ENCODE data around the gene LCE3C. TPM values are rescaled to one million over a fixed set of nuclear protein-coding genes. Genes with fewer than 3 reads are reported as not detected.
"Not testable (repeated sequence)": the region's sequence is repeated elsewhere in the genome, so short reads cannot be mapped to it uniquely, and the experiment has no call there.

Gene LCE3C, protein sequence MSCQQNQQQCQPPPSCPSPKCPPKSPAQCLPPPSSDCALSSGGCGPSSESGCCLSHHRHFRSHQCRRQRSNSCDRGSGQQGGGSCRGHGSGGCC
- total RNA-seq (2014; rRNA removed; shearing (Covaris generic)): not detected in 2 replicates

DNA sequence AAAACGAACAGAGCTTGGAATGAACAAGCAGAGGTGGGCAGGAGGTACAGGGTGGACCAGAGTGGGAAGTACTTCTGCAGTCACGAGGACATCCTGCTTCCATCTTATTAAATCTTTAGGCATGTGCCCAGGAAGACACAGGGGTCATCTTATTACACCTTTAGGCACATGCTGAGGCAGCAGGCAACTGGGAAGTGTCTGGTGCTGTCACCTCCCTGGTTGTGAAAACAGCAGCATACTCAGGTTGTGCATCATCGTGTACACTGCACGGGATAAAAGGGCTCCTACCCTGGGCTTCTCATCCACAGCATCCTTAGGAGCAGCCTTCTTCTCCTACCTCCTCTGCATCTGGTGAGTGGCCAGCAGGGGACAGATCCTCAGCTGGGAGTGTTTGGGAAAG, at the start of gene LCE3C:
TSS of gene LCE3C (plus strand) at position 301 of the 400 bp plus-strand sequence. CDS start 498 bp downstream, outside the sequence.
- Histone ChIP-seq H3K27ac (no peak within 1 kb of the TSS), H3K27me3 (replicated peaks) (no peaks in the 10 kb centered on the region), H3K9me3 (replicated peaks) (no peaks in the 10 kb centered on the region), H3K4me1 (replicated peaks) (no peaks in the 10 kb centered on the region), H3K4me3 (no peak within 1 kb of the TSS), H3K36me3 (no peaks in the 10 kb centered on the region)
- no peak for DNase-seq (ENCODE audit: low read depth in 1 of 2, low spot score in 2 of 2)

DNA sequence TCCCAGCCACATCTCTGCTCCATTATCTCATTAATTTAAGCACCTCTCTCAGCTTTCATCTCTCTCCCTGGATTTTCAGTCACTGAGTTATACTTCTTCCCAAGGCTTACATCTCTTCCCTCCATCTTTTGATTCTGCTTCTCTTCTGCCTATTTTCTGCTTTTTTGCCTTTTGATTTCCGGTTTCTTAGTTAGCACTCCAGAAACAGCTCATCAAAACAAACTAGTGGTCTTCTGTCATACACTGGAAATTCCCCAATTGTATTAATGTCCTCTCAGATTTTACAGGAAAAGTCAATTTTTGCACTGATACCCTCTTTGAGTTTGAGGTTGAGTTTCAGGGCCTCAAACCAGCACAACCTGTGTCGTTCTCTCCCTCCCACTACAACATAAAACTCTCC, 34.9 kb upstream of the LCE3C start:
- DNase-seq (ENCODE audit: low read depth in 1 of 2, low spot score in 2 of 2): no peak
- Histone ChIP-seq H3K36me3 (no peaks in the 10 kb centered on the region), H3K9me3 (replicated peaks) (no peaks in the 10 kb centered on the region), H3K27ac (no peak overlapping the region), H3K27me3 (replicated peaks) (no peaks in the 10 kb centered on the region), H3K4me1 (replicated peaks) (no peaks in the 10 kb centered on the region), H3K4me3 (no peak overlapping the region)

DNA sequence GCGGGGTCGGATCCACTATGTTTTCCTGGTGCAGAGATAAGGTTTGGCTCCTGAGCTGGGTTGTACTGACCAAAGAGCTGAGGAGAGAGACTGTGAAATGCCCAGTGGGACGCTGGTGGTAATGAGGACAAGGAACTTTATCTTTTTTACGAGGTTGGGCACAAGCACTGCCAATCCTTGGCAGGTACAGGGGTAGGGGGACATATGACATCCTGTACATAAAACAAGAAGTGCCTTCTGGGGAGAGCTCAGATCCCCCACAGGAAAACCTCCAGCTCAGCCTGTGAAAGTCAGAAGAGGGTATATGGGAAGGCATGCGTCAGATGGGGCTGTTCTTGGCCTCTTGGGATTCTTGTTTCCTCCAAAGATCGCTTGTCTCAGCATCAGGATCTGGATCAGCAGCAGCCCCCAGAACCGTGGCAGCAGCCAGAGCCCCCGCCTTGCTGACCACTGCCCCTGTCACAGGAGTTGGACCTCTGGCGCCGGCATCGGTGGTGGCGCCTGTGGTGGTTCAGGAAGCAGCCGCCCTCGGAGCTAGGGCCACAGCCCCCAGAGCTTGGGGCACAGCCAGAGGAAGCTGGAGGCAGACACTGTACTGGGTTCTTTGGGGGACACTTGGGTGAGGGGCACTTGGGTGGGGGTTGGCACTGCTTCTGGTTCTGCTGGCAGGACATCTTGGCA, 34.4 kb upstream of the LCE3C start:
- H3K27ac ChIP-seq: no peak overlapping the region
- no peak overlapping the region for H3K4me3 ChIP-seq
- no peaks in the 10 kb centered on the region for H3K4me1 ChIP-seq (replicated peaks)
- no peak for DNase-seq (ENCODE audit: low read depth in 1 of 2, low spot score in 2 of 2)
- no peaks in the 10 kb centered on the region for H3K9me3 ChIP-seq (replicated peaks)
- no peaks in the 10 kb centered on the region for H3K36me3 ChIP-seq
- H3K27me3 ChIP-seq (replicated peaks): no peaks in the 10 kb centered on the region

DNA sequence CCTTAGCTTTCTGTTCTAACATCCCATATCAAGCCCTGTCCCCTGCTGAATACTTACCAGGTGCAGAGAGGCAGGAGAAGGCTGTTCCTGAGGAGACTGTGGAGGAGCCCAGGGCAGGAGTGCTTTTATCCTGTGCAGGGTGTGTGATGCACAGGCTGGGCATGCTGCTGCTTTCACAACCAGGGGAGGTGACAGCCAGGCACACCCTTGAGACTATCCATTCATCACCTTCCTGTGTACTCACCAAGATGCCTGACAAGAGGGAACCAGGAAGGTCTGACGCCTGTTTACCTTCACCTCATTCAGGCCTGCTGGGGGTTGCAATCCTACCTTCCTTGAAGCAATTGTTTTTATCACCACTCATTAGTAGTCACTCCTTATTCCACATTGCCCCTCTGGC, 33.4 kb upstream of the LCE3C start, which contains the start of gene LCE3E:
TSS of gene LCE3E (minus strand) at position 100 of the 400 bp plus-strand sequence. CDS start 572 bp downstream, outside the sequence.
- no peak for DNase-seq (ENCODE audit: low read depth in 1 of 2, low spot score in 2 of 2)
- H3K36me3 ChIP-seq: no peaks in the 10 kb centered on the region
- H3K4me3 ChIP-seq: no peak within 1 kb of the TSS
- no peaks in the 10 kb centered on the region for H3K9me3 ChIP-seq (replicated peaks)
- no peaks in the 10 kb centered on the region for H3K4me1 ChIP-seq (replicated peaks)
- no peak within 1 kb of the TSS for H3K27ac ChIP-seq
- H3K27me3 ChIP-seq (replicated peaks): no peaks in the 10 kb centered on the region

DNA sequence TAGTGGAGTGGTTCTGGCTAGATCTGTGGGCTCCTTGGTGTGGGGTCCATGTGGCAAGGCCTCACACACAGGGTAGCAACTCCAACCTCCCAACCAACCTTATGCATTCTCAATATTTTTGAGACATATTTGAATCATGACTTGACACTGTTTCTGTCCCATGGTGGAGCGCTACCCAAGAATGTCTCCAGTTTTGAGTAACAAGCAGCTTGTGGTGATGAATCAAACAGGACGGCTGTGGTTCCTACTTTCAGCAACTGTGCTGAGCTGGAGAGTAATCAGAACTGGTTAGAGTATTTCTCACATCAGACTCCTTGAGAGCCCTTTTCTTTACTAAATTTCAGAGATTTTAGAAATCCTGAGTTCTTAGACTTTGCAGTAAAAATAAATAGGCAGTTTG, 22.9 kb upstream of the LCE3C start:
- no peak for DNase-seq (ENCODE audit: low read depth in 1 of 2, low spot score in 2 of 2)
- Histone ChIP-seq H3K27ac (no peak overlapping the region), H3K4me3 (no peak overlapping the region), H3K27me3 (replicated peaks) (no peaks in the 10 kb centered on the region), H3K9me3 (replicated peaks) (no peaks in the 10 kb centered on the region), H3K36me3 (no peaks in the 10 kb centered on the region), H3K4me1 (replicated peaks) (no peaks in the 10 kb centered on the region)

DNA sequence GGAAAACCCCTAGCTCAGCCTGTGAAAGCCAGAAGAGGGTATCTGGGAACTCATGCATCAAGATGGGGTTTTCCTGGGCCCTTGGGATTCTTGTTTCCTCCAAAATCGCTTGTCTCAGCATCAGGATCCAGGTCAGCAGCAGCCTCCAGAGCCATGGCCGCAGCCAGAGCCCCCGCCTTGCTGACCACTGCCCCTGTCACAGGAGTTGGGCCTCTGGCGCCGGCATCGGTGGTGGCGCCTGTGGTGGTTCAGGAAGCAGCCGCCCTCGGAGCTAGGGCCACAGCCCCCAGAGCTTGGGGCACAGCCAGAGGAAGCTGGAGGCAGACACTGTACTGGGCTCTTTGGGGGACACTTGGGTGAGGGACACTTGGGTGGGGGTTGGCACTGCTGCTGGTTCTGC, 20.5 kb upstream of the LCE3C start:
- not testable (repeated sequence) for H3K27ac ChIP-seq; H3K4me1 ChIP-seq (replicated peaks); H3K4me3 ChIP-seq; H3K9me3 ChIP-seq (replicated peaks); H3K27me3 ChIP-seq (replicated peaks); H3K36me3 ChIP-seq
- DNase-seq (ENCODE audit: low read depth in 1 of 2, low spot score in 2 of 2): peak in 1 of 2 experiments; percentile 0

DNA sequence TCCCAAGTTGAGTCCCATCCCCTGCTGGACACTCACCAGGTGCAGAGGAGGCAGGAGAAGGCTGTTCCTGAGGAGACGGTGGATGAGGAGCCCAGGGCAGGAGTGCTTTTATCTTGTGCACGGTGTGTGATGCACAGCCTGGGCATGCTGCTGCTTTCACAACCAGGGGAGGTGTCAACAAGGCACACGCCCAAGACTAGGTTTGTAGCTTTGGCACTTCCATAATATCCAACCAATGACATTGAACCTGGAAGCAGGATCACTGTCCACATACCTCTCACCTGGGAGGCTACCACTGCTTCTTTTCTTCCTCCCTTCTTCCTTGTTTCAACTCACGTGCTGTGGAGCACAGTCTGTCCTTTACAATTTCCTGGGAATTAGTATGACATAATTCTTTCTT, 19.6 kb upstream of the LCE3C start, which contains the start of gene LCE3D:
TSS of gene LCE3D (minus strand) at position 84 of the 400 bp plus-strand sequence. CDS start 580 bp downstream, outside the sequence.
- Histone ChIP-seq H3K36me3 (no peaks in the 10 kb centered on the region), H3K27ac (no peak within 1 kb of the TSS), H3K9me3 (replicated peaks) (no peaks in the 10 kb centered on the region), H3K4me3 (no peak within 1 kb of the TSS), H3K4me1 (replicated peaks) (no peaks in the 10 kb centered on the region), H3K27me3 (replicated peaks) (no peaks in the 10 kb centered on the region)
- no peak for DNase-seq (ENCODE audit: low read depth in 1 of 2, low spot score in 2 of 2)

DNA sequence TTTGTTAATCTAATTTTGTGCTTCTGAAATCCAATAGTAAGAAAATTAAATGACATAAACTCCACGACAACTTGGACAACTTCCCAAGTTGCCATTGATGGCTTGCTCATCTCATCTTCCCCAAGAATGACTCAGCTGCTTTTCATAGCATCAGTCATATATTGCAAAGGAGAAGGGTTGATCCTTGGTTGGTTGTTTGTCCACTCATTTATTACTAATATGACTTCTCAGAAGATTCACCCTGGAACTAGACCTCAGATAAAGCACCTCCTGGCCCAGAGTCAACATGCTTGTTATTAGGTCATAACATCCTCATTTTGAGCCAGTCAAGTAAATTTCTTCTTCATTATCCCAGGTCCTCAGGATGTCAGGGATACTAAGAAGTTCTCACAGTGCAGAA, 17.4 kb upstream of the LCE3C start:
- DNase-seq (ENCODE audit: low read depth in 1 of 2, low spot score in 2 of 2): no peak
- Histone ChIP-seq H3K4me1 (replicated peaks) (no peaks in the 10 kb centered on the region), H3K27me3 (replicated peaks) (no peaks in the 10 kb centered on the region), H3K9me3 (replicated peaks) (no peaks in the 10 kb centered on the region), H3K36me3 (no peaks in the 10 kb centered on the region), H3K27ac (no peak overlapping the region), H3K4me3 (no peak overlapping the region)

DNA sequence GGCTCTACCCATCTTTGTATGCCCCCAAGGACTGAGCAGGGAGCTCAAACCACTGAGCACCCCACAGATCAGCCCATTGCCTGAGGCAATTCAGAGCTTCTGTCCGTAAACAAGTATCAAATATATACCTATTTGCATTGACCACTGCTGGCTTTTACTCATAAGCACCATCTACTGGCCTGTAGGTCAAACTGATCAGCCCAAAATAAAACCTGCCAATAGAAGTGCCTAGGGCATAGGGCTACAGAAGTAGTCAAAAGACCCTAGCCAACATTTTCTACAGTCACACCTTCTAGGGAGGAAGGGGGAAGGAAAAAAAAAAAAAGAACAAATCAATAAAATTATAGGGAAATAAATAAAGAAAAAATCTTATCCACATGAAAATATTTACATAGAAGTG, 14.4 kb upstream of the LCE3C start:
- no peak for DNase-seq (ENCODE audit: low read depth in 1 of 2, low spot score in 2 of 2)
- H3K36me3 ChIP-seq: no peaks in the 10 kb centered on the region
- H3K4me3 ChIP-seq: no peak overlapping the region
- H3K27ac ChIP-seq: no peak overlapping the region
- no peaks in the 10 kb centered on the region for H3K27me3 ChIP-seq (replicated peaks)
- no peaks in the 10 kb centered on the region for H3K9me3 ChIP-seq (replicated peaks)
- H3K4me1 ChIP-seq (replicated peaks): no peaks in the 10 kb centered on the region

DNA sequence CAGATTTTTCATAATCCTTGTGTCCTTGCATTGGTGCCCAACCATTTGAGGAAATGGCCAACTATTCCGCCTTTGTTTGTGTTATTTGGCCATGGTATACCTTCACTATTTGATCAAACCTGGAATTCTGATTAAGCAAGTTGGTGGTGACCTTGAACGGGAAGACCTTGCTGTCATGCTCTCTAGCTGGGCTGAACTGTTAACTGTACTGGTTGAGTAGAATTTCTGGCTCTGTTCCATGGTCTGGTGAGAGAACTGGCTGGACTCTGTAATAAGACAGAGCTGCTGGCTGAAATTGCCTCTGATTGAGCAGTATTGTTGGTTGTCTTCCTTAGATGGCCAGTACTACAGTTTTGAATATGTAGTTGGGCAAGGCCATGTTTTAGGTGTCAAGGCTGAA, 3.0 kb upstream of the LCE3C start:
- no peaks in the 10 kb centered on the region for H3K27me3 ChIP-seq (replicated peaks)
- no peaks in the 10 kb centered on the region for H3K9me3 ChIP-seq (replicated peaks)
- DNase-seq (ENCODE audit: low read depth in 1 of 2, low spot score in 2 of 2): no peak
- no peak overlapping the region for H3K27ac ChIP-seq
- H3K36me3 ChIP-seq: no peaks in the 10 kb centered on the region
- H3K4me3 ChIP-seq: no peak overlapping the region
- H3K4me1 ChIP-seq (replicated peaks): no peaks in the 10 kb centered on the region

DNA sequence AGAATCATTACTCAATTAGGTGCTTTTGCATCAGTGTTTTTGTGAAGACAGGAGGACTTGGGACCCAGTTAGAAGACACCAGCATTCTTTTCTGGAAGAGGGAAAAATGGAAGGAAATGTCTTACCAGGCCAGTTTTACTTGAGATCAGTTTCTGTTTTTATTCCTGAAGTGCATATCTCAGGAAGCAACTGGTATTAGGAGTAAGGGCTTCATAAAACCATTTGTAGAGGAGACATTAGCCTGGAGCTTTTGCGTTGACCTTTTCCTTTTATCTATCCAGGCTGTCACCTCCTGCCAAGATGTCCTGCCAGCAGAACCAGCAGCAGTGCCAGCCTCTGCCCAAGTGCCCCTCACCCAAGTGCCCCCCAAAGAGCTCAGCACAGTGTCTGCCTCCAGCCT, 13.5 kb downstream of the LCE3C start, which contains the start of gene LCE3B:
TSS of gene LCE3B (plus strand) at position 301 of the 400 bp plus-strand sequence. CDS start at position 301, 0 bp downstream.
- Histone ChIP-seq H3K4me3 (no peak within 1 kb of the TSS), H3K9me3 (replicated peaks) (no peaks in the 10 kb centered on the region; the same call in 1 of the 2 replicates), H3K36me3 (no peaks in the 10 kb centered on the region), H3K27me3 (replicated peaks) (no peaks in the 10 kb centered on the region), H3K4me1 (replicated peaks) (no peaks in the 10 kb centered on the region), H3K27ac (no peak within 1 kb of the TSS)
- no peak for DNase-seq (ENCODE audit: low read depth in 1 of 2, low spot score in 2 of 2)

DNA sequence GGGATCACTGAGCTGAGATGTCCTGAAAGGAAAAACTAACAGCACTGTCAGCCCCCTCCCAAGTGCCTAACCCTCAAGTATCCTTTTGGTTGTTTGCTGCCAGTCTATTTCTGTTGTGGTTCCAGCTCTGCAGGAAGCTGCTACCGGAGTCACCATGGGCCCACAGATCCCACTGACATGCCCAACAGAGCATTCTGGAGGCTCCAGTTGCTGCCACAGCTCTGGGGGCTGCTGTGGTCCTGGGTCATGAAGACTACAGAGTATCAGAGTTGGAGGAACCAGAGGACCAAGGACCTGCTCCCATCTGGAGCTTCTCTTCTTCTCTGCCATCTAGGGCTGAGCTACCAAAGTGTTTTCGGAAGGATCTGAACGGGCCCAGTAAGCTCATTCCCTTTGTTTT, 22.0 kb downstream of the LCE3C start:
- Histone ChIP-seq H3K4me1 (replicated peaks) (no peaks in the 10 kb centered on the region), H3K9me3 (replicated peaks) (no peaks in the 10 kb centered on the region; the same call in 1 of the 2 replicates), H3K27me3 (replicated peaks) (no peaks in the 10 kb centered on the region), H3K4me3 (no peak overlapping the region), H3K27ac (no peak overlapping the region), H3K36me3 (no peaks in the 10 kb centered on the region)
- DNase-seq (ENCODE audit: low read depth in 1 of 2, low spot score in 2 of 2): no peak

DNA sequence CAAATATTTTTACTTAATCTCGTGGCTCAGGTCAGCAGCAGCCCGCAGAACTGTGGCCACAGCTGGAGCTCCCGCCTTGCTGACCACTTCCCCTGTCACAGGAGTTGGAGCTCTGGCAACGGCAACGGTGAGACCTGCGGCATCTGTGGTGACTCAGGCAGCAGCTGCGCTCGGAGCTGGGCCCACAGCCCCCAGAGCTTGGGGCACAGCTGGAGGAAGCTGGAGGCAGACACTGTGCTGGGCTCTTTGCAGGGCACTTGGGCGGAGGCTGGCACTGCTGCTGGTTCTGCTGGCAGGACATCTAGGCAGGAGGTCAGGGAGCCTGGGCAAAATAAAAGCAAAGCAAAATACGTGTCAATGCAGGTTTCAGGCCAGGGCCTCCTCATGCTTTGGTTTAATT, 22.8 kb downstream of the LCE3C start, which contains the start of gene LCE3A:
TSS of gene LCE3A (minus strand) at position 301 of the 400 bp plus-strand sequence. CDS start at position 301, 0 bp downstream.
- Histone ChIP-seq H3K9me3 (replicated peaks) (no peaks in the 10 kb centered on the region; the same call in 1 of the 2 replicates), H3K27ac (no peak within 1 kb of the TSS), H3K27me3 (replicated peaks) (no peaks in the 10 kb centered on the region), H3K4me3 (no peak within 1 kb of the TSS), H3K4me1 (replicated peaks) (no peaks in the 10 kb centered on the region), H3K36me3 (no peaks in the 10 kb centered on the region)
- DNase-seq (ENCODE audit: low read depth in 1 of 2, low spot score in 2 of 2): no peak

DNA sequence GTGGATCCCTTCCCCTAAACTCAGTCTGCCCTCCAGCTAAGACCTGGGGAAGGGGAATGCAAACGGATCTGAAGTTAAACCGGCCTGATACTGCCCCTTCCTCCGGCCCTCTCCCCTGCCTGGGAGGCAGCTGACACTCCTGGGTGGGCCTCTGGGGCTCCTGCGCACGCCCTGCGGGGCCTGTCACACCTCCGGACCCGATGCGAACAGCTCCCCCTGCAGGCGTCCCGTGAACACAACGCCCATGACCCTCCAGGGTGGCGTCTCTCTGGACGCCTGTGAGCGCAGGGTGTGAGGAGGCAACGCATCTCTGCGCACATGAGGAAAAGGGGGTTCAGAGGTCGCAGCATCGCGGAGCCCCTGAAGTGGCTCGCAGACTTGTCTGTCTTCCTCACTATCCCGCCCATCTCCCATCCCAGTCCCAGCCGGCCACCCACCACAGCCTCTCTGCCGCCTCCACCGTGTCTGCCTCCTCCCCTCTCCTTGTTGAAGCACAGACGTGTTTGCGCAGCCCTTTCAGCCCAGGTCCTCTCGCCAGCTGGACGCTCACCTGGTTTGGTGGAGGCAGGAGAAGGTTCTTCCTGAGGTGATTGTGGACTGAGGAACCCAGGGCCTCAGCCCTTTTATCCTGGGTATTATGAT, 23.3 kb downstream of the LCE3C start:
- DNase-seq (ENCODE audit: low read depth in 1 of 2, low spot score in 2 of 2): peak in 1 of 2 experiments; percentile 4
- Histone ChIP-seq H3K27ac (no peak overlapping the region), H3K9me3 (replicated peaks) (no peaks in the 10 kb centered on the region; the same call in 1 of the 2 replicates), H3K4me3 (no peak overlapping the region), H3K36me3 (no peaks in the 10 kb centered on the region), H3K4me1 (replicated peaks) (no peaks in the 10 kb centered on the region), H3K27me3 (replicated peaks) (no peaks in the 10 kb centered on the region)
